ENCODE data around the gene SLC15A1. TPM values are rescaled to one million over a fixed set of nuclear protein-coding genes. Genes with fewer than 3 reads are reported as not detected.

Gene SLC15A1
- total and polyA plus RNA-seq, 2 experiments from 2014 or later = 7.5 to 18.7 TPM

GRCh38 chr13:98796191-98796590 is 43.7 kb upstream of the SLC15A1 start:
- Histone ChIP-seq H3K79me2 (no peaks in the 10 kb centered on the region), H2AFZ (no peak overlapping the region), H3K9me2 (replicated peaks; ENCODE audit: insufficient read depth) (no peaks in the 10 kb centered on the region), H3K27me3 (no peaks in the 10 kb centered on the region), H3K27ac (peak overlapping the region; percentile 38), H3K4me1 (ENCODE audit: insufficient read depth) (peaks cover 9% of the 10 kb centered on the region), H3K4me2 (no peak overlapping the region), H4K20me1 (ENCODE audit: insufficient read depth, poor library complexity, severe bottlenecking) (no peaks in the 10 kb centered on the region), H3K4me3 (no peak overlapping the region), H3K9me3 (ENCODE audit: low read depth) (no peaks in the 10 kb centered on the region), H3K36me3 (replicated peaks; ENCODE audit: insufficient read depth, low read depth) (no peaks in the 10 kb centered on the region)
- TF ChIP-seq CTCF (IDR thresholded peaks at IDR 0.05; ENCODE audit: poor library complexity) (no peak), EZH2 (IDR thresholded peaks at IDR 0.05; ENCODE audit: borderline replicate concordance) (no peak), EZH2phosphoT487 (IDR thresholded peaks at IDR 0.05; ENCODE audit: low read depth, severe bottlenecking, unreplicated experiment) (no peak)
- no peak for DNase-seq (ENCODE audit: low spot score)
- WGBS (ENCODE audit: low lambda C conversion rate, missing lambda C conversion rate) = 80% methylated on average over 5 of the region's 5 CpGs

GRCh38 chr13:98795220-98795619 is 42.7 kb upstream of the SLC15A1 start:
- Histone ChIP-seq H4K20me1 (ENCODE audit: insufficient read depth, poor library complexity, severe bottlenecking) (no peaks in the 10 kb centered on the region), H3K9me2 (replicated peaks; ENCODE audit: insufficient read depth) (no peaks in the 10 kb centered on the region), H3K36me3 (replicated peaks; ENCODE audit: insufficient read depth, low read depth) (no peaks in the 10 kb centered on the region), H3K79me2 (no peaks in the 10 kb centered on the region), H3K4me1 (ENCODE audit: insufficient read depth) (peaks cover 9% of the 10 kb centered on the region), H2AFZ (no peak overlapping the region), H3K4me3 (no peak overlapping the region), H3K4me2 (no peak overlapping the region), H3K9me3 (ENCODE audit: low read depth) (no peaks in the 10 kb centered on the region), H3K27ac (no peak overlapping the region), H3K27me3 (no peaks in the 10 kb centered on the region)
- no peak for DNase-seq (ENCODE audit: low spot score)
- WGBS (ENCODE audit: low lambda C conversion rate, missing lambda C conversion rate) = 95% methylated on average over 6 of the region's 6 CpGs
- TF ChIP-seq EZH2 (IDR thresholded peaks at IDR 0.05; ENCODE audit: borderline replicate concordance) (no peak), EZH2phosphoT487 (IDR thresholded peaks at IDR 0.05; ENCODE audit: low read depth, severe bottlenecking, unreplicated experiment) (no peak), CTCF (IDR thresholded peaks at IDR 0.05; ENCODE audit: poor library complexity) (no peak)

GRCh38 chr13:98794498-98794897 is 42.0 kb upstream of the SLC15A1 start:
- Histone ChIP-seq H3K4me1 (ENCODE audit: insufficient read depth) (peaks cover 9% of the 10 kb centered on the region), H3K4me2 (no peak overlapping the region), H2AFZ (no peak overlapping the region), H3K27ac (no peak overlapping the region), H3K27me3 (no peaks in the 10 kb centered on the region), H3K4me3 (no peak overlapping the region), H3K79me2 (no peaks in the 10 kb centered on the region), H3K9me2 (replicated peaks; ENCODE audit: insufficient read depth) (no peaks in the 10 kb centered on the region), H3K9me3 (ENCODE audit: low read depth) (no peaks in the 10 kb centered on the region), H3K36me3 (replicated peaks; ENCODE audit: insufficient read depth, low read depth) (no peaks in the 10 kb centered on the region), H4K20me1 (ENCODE audit: insufficient read depth, poor library complexity, severe bottlenecking) (no peaks in the 10 kb centered on the region)
- WGBS (ENCODE audit: low lambda C conversion rate, missing lambda C conversion rate) = 95% methylated on average over 12 of the region's 12 CpGs
- no peak for TF ChIP-seq CTCF (IDR thresholded peaks at IDR 0.05; ENCODE audit: poor library complexity)
- TF ChIP-seq EZH2 (IDR thresholded peaks at IDR 0.05; ENCODE audit: borderline replicate concordance) = no peak
- no peak for TF ChIP-seq EZH2phosphoT487 (IDR thresholded peaks at IDR 0.05; ENCODE audit: low read depth, severe bottlenecking, unreplicated experiment)
- DNase-seq (ENCODE audit: low spot score) = no peak

Measured in hepatocyte (in vitro differentiated cells).